ENCODE measurements around the gene LRRC41. TPM values are rescaled to one million over a fixed set of nuclear protein-coding genes. Genes with fewer than 3 reads are reported as not detected.
"Not testable (repeated sequence)": the region's sequence is repeated elsewhere in the genome, so short reads cannot be mapped to it uniquely, and the experiment has no call there.

Gene LRRC41
- total RNA-seq, 4 donors from 2014 or later, result 43.4 to 64.3 (median 60.5) TPM

DNA sequence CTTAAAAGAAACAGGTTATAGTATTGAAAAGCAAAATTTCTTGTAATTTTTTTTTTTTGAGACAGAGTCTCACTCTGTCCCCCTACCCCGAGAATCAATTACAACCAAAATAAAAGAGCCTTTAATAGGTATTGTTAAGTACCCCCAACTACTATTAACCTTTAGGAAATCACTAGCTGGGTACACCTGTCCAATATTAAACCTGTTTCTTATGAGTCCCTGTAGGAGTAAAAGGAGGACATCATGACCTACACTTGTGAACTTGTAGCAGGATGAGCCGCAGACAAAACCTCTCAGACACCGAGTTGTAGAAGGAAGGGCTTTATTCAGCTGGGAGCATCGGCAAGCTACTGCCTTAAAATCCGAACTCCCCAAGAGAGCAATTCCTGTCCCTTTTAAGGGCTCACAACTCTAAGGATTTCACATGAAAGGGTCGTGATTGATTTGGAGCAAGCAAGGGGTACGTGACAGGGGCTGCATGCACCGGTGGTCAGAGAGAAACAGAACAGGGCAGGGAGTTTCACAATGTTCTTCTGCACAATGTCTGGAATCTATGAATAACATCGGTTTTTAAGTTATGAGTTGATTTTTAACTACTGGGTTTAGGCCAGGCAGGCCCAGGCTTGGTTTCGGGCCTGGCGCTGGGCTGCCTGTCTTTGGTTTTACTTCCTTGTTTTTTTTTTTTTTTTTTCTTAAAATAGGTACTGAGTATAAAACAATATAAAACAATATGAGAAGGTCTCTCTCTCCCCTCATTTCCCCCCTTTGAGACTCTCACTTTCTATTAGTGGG, 22.1 kb upstream of the LRRC41 start:
- H3K27ac ChIP-seq, result peak overlapping the region in 2 of 4 donors; percentile 22 to 37
- intact Hi-C loops (cut with DNase I; ENCODE audit: low total_unique reads); DNase-seq; H3K27me3 ChIP-seq; in situ Hi-C loops (cut with MboI; ENCODE audit: low pct_ligation_motif_present in 1 of 4, low pct_unique_long_range_greater_than_20kb in 1 of 4, low sequenced_read_pairs in 3 of 4); H3K4me3 ChIP-seq; H3K36me3 ChIP-seq; H3K4me1 ChIP-seq; H3K9me3 ChIP-seq: not testable (repeated sequence)
- 77 to 82% methylated on average over 8 to 11 of the region's 11 CpGs for WGBS, 2 donors (ENCODE audit: low coverage in 1 of 2)

DNA sequence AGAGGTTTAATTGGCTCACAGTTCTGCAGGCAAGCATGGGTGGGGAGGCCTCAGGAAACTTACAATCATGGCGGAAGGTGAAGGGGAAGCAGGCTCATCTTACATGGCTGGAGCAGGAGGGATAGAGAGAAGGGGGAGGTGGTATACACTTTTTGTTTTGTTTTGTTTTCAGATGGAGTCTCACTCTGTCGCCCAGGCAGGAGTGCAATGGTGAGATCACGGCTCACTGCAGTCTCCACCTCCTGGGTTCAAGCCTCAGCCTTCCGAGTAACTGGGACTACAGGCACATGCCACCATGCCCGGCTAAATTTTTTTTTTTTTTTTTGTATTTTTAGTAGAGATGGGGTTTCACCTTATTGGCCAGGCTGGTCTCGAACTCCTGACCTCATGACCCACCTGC, 18.8 kb upstream of the LRRC41 start:
- DNase-seq; H3K4me3 ChIP-seq; H3K27me3 ChIP-seq; H3K36me3 ChIP-seq; H3K27ac ChIP-seq; intact Hi-C loops (cut with DNase I; ENCODE audit: low total_unique reads); H3K9me3 ChIP-seq; H3K4me1 ChIP-seq; in situ Hi-C loops (cut with MboI; ENCODE audit: low pct_ligation_motif_present in 1 of 4, low pct_unique_long_range_greater_than_20kb in 1 of 4, low sequenced_read_pairs in 3 of 4): not testable (repeated sequence)
- WGBS, 2 donors (ENCODE audit: low coverage in 1 of 2), result 87 to 100% methylated on average over 2 to 6 of the region's 6 CpGs

DNA sequence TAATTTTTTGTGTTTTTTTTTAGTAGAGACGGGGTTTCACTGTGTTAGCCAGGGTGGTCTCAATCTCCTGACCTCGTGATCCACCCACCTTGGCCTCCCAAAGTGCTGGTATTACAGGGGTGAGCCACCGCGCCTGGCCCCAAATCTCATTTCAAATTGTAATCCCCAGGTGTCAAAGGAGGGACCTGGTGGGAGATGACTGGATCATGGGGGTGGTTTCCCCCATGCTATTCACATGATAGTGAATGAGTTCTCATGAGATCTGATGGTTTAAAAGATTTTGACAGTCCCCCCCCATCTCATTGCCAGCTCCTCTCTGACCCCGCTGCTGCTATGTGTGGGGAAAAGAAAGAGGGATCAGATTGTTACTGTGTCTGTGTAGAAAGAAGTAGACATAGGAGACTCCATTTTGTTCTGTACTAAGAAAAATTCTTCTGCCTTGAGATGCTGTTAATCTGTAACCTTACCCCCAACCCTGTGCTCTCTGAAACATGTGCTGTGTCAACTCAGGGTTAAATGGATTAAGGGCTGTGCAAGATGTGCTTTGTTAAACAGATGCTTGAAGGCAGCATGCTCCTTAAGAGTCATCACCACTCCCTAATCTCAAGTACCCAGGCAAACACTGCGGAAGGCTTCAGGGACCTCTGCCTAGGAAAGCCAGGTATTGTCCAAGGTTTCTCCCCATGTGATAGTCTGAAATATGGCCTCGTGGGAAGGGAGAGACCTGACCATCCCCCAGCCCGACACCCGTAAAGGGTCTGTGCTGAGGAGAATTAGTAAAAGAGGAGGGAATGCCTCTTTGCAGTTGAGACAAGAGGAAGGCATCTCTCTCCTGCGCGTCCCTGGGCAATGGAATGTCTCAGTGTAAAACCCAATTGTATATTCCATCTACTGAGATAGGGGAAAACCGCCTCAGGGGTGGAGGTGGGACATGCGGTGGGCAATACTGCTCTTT, 16.8 kb upstream of the LRRC41 start:
- intact Hi-C loops (cut with DNase I; ENCODE audit: low total_unique reads); H3K4me1 ChIP-seq; H3K27ac ChIP-seq; H3K27me3 ChIP-seq; H3K9me3 ChIP-seq; H3K4me3 ChIP-seq; DNase-seq; in situ Hi-C loops (cut with MboI; ENCODE audit: low pct_ligation_motif_present in 1 of 4, low pct_unique_long_range_greater_than_20kb in 1 of 4, low sequenced_read_pairs in 3 of 4): not testable (repeated sequence)
- H3K36me3 ChIP-seq, result peaks cover 0 to 12% (median 5%) of the 10 kb centered on the region in 4 donors
- 60 to 90% methylated on average over 1 to 13 of the region's 13 CpGs for whole genome bisulfite sequencing, 2 donors (ENCODE audit: low coverage in 1 of 2)

DNA sequence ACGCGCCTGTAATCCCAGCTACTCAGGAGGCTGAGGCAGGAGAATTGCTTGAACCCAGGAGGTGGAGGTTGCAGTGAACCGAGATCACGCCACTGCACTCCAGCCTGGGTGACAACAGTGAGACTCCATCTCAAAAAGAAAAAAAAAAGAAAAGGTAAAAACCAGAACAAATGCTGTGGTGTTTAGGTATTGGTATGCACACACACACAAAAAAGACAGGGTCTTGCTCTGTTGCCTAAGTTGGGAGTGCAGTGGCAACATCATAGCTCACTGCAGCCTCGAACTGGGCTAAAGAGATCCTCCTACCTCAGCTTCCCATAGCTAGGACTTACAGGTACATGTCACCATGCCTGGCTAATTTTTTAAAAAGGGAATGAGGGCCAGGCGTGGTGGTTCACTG, 15.9 kb upstream of the LRRC41 start:
- DNase-seq; H3K4me3 ChIP-seq; H3K4me1 ChIP-seq; H3K9me3 ChIP-seq; H3K27me3 ChIP-seq; in situ Hi-C loops (cut with MboI; ENCODE audit: low pct_ligation_motif_present in 1 of 4, low pct_unique_long_range_greater_than_20kb in 1 of 4, low sequenced_read_pairs in 3 of 4); H3K27ac ChIP-seq; intact Hi-C loops (cut with DNase I; ENCODE audit: low total_unique reads): not testable (repeated sequence)
- WGBS, 2 donors (ENCODE audit: low coverage in 1 of 2), result 83 to 92% methylated on average over 3 to 6 of the region's 6 CpGs
- H3K36me3 ChIP-seq, result peaks cover 0 to 17% (median 8%) of the 10 kb centered on the region in 4 donors

DNA sequence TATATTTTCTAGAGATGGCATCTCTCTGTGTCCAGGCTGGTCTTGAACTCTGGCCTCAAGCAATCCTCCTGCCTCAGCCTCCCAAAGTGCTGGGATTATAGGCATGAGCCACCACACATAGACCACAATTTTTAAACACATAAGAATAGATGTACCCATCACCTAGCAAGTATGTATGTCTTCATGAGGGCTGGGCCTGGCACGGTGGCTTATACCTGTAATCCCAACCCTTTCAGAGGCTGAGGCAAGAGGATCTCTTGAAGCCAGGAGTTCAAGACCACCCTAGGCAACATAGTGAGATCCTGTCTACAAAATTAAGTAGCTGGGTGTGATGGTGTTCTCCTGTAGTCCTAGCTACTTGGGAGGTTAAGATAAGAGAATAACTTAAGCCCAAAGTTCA, 13.9 kb upstream of the LRRC41 start:
- Histone ChIP-seq H3K36me3 (peaks cover 0 to 37% (median 19%) of the 10 kb centered on the region in 4 donors), H3K9me3 (no peaks in the 10 kb centered on the region), H3K27me3 (no peaks in the 10 kb centered on the region), H3K4me1 (no peaks in the 10 kb centered on the region), H3K27ac (no peak overlapping the region), H3K4me3 (no peak overlapping the region)
- TF ChIP-seq EP300 (IDR thresholded peaks at IDR 0.05; ENCODE audit: low read depth) (no peak), POLR2AphosphoS5 (IDR thresholded peaks at IDR 0.05) (no peak), POLR2A (IDR thresholded peaks at IDR 0.05) (no peak)
- TF ChIP-seq, protein P1, sequence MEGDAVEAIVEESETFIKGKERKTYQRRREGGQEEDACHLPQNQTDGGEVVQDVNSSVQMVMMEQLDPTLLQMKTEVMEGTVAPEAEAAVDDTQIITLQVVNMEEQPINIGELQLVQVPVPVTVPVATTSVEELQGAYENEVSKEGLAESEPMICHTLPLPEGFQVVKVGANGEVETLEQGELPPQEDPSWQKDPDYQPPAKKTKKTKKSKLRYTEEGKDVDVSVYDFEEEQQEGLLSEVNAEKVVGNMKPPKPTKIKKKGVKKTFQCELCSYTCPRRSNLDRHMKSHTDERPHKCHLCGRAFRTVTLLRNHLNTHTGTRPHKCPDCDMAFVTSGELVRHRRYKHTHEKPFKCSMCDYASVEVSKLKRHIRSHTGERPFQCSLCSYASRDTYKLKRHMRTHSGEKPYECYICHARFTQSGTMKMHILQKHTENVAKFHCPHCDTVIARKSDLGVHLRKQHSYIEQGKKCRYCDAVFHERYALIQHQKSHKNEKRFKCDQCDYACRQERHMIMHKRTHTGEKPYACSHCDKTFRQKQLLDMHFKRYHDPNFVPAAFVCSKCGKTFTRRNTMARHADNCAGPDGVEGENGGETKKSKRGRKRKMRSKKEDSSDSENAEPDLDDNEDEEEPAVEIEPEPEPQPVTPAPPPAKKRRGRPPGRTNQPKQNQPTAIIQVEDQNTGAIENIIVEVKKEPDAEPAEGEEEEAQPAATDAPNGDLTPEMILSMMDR (IDR thresholded peaks at IDR 0.05), result no peak
- intact Hi-C loops (cut with DNase I; ENCODE audit: low total_unique reads), result no loop called here
- DNase-seq, result no peak
- 95% methylated on average over 1 of the region's 1 CpG; no CpG with 5 or more reads in 1 of the 2 donors for WGBS, 2 donors (ENCODE audit: low coverage in 1 of 2)
- in situ Hi-C loops (cut with MboI; ENCODE audit: low pct_ligation_motif_present in 1 of 4, low pct_unique_long_range_greater_than_20kb in 1 of 4, low sequenced_read_pairs in 3 of 4), result no loop called here

Measured in transverse colon (tissue), 4 donors.